AG08395 (cell line): ENCODE measurements around the gene RBM47.
"Not testable (repeated sequence)": the region's sequence is repeated elsewhere in the genome, so short reads cannot be mapped to it uniquely, and the experiment has no call there.

Source experiments
- DNase-seq: peaks from one replicate; pipeline ENCODE4 v3.0.0; 2012; ENCODE audit warnings: mixed read lengths, low spot score

Gene RBM47

DNA sequence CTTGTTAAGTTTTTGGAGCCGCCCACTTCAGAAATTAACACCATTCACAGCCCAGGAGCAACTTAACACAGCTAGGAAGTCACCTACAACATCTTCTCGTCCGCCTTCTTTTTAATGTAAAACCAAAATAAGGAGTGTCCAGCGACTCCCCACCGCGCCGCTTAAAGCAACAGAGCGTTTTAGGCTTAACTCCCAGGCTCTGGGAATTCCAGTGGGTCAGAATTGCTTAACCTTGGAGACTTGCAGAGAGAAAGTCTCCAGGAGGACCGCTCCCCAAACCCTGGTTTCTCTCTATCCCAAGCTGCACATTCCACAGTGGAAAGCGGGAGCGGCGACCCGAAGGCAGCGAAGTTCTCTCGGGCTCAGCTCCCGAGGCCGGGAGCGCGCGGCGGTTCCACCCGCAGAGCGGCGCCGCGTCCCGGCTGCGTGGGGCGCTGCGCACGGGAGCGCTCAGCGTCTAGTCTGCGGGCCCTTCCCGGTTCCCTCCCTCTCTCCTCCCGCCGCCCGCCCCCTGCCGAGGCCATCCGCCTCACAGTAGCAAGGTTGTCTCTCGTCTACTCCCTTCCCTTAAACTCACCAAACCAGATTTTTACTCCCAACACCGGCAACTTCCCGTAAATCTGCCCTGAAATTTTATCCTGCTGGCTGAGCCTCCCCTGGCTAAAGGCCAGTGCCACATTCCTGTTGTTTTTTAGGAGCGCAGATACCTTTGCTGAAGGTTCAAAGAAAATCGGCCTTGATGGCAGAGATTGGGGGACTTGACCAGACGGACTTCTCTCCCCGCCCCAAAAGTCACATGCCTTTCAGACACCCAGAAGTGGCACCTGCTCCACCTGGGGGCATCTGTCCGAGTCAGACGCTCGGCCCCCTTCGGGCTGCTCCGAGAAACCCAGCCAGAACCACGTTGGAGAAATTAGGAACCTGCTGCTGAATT lies at the start of gene RBM47:
Gene RBM47 (minus strand): TSS at position 464 of the 934 bp plus-strand sequence. CDS start 190,971 bp downstream, outside the sequence.
- DNase-seq: peak; percentile 49

DNA sequence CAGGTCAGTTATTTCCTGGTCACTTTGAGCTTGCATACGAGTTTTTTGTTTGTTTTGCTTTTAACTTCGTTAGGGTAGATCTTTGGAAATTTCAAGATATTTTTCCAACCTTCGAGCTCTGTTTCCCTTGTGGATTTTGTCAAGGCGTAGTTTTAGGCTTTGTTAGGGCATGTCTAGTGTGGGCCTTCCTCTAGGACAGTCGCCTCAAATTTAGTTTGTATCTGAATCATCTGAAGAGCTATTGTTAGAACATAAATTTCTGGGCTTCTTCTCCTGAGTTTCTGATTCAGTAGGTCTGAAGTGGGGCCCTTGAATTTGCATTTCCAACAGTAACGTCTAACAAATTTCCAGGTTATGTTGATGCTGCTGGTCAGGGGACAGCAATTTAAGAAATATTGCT lies 48.8 kb upstream of the RBM47 start:
- no peak for DNase-seq

DNA sequence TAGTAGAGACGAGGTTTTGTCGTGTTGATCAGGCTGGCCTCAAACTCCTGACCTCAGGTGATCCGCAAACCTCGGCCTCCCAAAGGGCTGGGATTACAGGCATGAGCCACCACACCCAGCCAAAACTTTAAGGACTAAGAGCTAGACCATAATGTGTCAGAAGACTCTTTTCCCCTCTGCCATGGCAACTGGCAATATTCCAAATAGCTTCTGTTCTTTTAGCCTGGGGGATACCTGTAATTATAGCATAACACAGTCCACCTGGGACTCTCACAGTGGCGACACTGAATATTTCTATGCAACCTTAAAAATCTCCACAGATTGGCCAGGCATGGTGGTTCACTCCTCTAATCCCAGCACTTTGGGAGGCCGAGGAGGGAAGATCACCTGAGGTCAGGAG lies 45.5 kb upstream of the RBM47 start:
- DNase-seq: no peak

DNA sequence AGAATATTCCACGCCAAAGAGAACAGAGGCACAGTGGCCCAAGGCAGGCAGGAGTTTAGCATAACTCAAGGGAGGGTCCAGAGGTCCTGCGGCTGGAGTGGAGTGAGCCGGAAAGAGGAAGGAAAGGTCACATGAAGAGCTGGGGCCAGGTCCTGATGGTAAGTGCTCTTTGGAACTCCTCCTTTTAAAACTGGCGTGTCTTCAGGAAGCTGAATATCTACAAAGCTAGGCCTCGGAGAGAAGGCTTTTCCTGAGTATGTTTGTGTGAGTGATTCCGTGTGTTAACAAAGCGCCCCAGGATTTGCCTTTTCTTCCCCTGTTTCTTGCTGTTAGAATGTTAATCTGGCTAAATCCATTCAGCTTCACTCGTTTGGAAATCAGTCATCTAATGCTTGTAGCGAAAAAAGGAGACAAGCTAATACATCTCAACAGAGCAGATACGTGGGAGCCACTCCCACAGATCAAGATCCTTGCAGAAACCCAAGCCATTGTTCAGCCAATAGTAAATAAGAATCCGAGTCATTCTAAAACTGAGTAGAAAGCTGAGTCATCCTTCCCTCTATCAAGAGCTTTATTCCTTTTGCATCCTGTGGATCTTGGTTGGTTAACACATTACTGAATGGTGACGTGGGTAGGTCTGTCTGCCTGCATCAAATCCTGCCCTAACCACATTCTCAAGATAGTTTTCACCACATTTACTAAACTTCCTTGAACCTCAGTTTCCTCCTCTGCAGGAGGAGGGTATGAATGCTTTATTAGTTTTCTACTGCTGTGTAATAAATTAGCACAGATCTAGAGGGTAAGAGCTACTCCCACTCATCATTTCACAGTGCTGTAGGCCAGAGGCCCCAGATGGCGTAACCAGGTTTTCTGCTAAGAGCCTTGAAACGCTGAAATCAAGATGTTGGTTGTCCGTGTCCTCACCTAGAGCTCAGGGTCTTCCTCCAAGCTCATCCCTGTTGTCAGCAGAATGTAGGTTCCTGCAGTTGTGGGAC lies 43.2 kb upstream of the RBM47 start:
- DNase-seq: peak; percentile 89

DNA sequence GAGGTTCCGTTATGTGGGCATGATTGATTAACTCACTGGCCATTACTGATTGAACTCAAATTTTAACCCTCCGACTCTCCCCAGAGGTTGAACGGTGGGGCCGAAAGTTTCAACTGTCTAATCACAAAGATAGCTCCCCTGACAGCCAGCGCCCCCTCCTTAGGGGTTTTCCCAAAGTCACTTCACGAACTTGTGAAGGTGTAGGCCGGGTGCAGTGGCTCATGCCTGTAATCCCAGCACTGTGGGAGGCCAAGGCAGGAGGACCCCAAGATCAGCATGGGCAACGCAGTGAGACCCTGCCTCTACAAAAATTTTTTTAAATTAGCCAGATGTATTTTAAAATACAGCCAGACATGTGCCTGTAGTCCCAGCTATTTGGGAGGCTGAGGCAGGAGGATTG lies 39.8 kb upstream of the RBM47 start:
- no peak for DNase-seq

DNA sequence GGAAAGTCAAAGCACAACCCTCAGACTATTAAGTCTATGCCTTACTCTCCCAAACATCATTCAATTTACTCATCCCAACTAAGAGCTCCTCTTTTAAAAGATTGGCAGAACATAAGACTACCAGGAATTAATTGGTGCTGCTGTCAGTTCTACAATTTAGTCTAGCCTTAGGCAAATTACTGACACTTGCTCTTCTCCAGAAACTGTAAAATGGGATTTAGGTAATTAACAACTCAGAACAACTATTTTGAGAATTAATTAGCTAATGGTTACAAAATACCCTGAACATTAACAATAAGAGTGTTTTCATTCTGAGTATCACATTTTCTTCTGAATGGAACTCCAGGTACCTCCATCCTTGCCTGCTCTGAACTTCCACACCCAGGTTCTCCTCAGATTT lies 36.2 kb upstream of the RBM47 start:
- no peak for DNase-seq

DNA sequence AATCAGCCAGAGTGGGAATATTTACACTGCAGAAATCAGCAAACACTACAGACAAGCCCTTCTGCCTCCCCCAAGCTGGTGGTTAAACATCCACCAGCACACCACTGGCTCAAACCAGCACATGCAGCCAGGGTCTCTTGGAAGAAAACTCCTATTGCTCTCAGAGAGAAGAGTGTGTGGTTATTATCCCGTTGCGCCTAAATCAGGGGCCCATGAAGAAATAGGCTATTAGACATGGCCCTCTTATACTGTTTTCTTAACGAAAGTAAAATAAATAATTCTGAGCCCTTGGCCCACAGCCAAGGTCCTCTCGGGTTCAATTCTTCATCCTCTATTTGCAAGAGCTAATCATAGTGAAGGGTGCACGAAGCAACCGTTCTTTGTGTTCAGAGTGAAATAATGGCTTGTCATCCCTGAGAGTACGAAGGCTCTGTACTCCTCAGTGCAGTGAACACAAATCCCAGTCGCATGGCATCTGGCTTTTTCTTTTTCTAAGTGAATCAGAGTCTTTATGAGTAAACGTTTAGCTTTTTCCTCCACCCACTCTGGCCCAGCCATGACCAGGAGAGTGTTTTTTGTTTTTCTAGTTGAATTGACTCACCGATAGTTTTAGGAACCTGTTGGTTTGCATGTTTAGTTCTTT lies 33.4 kb upstream of the RBM47 start:
- DNase-seq: peak; percentile 52

DNA sequence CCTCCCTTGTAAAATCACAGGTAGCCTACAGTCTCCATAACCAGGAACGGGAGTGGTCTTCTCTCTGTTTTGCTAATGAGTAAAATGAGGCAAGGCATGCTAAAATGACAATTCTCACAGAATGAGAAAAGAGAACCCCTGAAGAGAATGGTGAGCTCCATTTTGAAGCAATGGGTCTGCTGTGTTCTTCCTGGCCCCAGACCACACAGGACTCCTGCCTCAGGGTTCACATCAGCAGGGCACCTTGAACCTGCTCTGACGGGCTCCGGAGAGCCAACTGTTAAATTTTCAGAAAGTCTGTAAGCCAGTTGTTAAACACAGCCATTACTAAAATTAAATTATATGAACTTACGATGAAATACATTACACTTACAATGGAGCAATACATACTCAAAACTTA lies 32.1 kb upstream of the RBM47 start:
- DNase-seq: no peak

DNA sequence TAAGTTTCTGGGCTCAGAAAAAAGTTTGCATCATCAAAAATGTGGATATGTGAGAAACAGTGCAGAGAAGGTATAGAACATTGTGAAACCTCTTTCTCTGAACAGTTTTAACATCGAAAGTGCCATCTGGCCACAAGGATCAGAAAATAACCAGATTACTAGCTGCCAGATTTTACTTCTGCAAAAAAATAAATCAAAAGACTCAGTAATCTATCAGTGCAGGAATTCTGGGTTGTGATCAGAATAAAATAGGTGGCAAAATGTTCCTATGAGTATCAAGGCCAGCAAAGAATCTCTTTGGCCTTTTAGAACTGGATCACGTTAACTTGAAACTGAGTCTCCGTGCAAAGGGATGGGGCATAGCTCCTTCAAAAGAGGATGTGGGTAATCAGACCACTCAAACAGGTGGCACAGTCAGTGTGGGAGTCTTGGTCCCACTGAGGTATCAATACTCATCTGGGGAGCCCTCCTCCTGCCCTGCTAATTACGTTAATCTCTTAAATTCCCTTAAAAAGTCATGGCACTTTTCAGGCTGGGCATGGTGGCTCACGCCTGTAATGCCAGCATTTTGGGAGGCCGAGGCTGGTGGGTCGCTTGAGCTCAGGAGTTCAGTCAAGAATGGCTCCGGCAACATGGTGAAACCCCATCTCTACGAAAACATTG lies 26.7 kb upstream of the RBM47 start:
- no peak for DNase-seq

DNA sequence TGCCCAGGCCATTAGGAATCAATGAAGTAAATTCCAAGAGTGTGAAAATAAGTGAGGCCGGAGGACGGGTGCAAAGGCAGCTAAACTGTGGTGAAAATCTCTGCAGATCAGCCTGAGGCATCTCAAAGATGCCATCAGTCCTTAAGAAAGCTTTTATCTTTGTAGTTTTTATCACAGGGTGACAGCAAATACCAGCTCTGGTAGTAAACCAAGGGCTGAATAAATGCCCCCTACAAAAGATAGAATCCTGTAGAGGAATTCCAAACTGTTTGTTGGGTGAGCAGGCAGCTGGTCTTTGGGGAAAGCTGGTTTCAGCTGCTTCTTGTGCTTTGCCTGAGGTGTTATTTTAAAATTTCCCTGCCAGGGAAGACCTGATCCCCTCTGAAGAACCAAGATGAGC lies 21.6 kb upstream of the RBM47 start:
- DNase-seq: no peak

DNA sequence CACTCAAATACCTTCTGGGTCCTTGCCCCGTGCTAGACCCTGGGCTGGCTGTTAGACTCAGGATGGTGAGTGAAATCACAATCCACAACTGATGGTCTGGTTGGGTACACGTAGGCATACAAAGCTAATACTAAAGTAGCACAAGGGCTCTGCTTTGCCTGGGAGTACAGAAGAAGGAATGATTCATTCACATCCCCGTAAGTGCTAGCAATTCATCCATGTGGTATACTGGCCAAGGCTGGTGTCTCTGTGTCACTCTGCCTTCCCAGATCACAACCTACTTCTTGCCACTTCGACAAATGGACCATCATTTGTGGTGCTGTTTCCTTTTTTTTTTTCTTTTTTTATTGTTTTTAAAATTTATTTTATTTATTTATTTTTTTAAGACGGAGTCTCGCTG lies 19.7 kb upstream of the RBM47 start:
- DNase-seq: no peak

DNA sequence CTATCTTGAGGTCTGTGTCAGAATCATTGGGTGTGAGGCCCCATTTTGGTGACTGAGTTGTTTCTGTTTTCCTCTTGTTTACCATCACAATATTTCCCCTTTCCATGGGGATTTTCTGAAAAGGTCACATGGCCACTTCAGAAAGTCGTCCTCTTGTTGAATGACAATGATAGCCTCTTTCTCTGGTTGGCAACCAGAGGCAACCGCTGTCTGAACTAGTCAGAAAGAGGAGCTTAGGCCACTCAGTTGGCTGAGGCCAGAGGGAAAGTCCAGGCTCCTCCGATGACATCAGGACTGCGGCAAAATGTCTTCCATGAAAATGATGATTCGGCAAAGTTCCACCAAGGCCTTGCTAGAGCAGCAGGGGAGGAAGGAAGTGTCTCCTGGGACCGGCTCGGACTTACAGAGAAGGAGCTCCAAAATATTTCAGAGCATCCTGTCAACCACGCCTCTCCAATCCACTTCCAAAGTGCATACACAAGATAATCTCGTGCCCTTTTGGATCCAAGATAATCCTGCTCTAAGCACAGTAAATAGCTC lies 19.1 kb upstream of the RBM47 start:
- DNase-seq: no peak

DNA sequence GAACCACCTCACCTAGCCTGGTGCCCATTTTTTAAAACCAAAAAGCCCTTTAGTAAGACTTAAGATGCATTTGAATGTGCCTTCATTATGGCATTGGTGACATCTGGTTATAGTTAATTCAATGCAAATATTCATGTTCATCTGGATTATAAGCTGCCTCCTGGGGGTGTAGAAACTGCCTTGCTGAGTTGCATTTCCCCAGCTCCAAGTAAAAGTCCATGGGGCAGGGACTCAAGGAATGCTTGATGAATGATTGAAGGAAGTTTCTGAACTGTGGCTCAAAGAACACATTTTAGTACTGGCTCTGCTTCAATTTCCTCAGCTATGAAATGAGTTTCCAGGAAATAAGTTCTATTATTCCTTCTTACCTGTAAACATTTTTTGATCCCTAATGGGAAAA lies 18.5 kb upstream of the RBM47 start:
- no peak for DNase-seq

DNA sequence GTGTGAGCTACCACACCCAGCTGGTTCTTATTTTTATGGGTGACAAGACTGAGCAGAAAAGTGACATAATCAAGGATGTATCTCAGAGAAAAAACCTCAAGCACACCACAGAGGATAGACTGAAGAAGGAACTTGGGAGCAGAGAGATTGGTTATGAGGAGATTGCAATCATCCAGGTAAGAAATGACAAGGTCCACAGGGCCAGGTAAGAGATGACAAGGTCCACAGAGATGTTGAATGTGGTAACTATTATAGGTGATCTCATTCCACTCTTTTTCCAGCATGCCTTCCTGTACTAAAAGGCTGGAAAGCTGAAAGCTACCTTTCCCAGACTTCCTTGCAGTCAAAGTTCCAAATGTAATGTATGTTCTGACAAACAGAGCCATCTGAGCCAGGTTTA lies 15.9 kb upstream of the RBM47 start:
- no peak for DNase-seq

DNA sequence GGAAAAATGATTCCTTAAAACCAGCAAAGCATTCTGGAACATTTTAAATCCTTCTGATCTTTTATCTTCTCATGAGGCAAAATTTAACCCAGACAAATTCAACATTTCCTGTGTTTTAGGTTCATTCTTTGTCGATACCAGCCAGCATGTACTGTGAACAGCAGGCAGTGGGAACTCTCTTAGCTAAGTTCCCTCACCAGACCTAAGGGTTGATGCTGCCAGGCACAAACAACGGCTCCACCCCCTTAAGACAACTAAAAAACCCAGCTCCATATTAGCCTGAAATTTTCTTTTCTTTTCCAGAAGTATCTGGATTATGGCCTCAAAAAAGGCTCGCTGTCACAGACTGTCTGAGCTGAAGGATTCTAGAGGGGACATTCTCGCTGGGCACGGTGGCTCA lies 2.4 kb upstream of the RBM47 start:
- DNase-seq: no peak

DNA sequence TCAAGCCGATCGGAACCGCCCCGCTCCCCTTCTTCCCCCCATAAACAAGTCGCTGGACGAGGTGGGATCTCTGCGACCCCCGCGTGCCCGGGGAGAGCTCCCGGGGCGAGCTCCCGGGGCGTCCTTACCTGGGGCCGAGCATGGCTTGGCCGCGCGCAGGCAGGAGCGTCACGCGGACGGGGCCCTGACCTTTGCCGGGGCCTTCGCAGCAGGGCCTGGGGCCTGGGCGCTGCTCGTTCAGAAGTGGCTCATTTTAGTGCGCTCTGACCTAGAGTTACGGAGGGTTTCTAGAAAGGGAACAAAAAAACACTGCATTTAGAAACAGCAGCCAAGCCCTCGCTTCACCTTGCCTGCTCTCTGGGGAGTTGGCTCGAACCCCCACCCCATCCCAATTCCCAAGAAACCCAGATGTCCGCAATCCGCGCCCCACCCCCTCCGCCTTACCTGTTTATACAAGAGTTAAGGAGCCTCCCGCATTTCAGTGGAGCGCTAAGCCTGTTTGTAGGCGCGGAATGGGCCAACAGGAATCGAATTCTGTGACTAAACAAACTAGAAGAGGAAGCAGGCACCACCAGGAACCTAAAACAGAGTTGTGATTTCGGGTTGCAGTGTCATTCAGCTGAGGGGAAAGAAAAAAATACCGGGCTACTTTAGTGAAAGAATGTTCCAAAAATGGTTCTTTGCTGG lies 814 bp upstream of the RBM47 start:
- DNase-seq: no peak

DNA sequence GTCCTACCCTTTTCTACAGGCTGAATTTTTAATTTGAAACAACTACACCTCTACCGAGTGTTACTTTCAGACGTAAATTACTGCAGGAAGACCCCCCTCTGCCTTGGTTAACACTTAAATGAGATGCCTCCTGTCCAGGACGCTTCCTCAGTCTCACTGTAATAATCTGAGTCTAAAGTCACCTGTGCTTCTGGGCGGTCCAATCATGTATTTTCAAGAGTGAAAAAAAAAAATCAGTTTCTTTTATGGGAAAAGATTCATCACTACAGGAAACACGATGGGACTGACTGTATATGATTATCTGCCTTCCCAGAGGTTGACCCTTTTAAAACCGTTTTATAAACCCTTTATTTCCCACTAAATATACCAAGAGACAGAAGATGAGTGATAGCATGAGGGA lies 776 bp downstream of the RBM47 start:
- no peak for DNase-seq

DNA sequence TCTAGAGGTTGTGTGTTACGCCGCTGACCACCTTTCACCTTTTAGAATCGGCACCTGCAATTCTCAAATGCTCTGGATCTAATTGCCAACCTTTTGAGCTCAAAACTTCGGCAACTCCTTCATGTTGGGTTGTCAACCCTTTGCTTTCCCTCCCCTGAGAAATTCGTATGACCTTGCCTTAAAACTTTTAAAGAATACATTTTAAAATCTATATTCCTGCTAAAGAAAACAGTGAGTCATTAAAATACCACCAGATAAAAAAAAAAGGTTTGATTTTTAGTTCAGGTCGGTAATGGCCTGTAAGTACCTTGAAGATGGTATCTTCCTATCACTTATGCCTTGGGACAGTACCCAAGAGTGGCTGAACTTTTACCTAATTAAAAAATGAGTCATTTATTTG lies 1.3 kb downstream of the RBM47 start:
- DNase-seq: not testable (repeated sequence)

DNA sequence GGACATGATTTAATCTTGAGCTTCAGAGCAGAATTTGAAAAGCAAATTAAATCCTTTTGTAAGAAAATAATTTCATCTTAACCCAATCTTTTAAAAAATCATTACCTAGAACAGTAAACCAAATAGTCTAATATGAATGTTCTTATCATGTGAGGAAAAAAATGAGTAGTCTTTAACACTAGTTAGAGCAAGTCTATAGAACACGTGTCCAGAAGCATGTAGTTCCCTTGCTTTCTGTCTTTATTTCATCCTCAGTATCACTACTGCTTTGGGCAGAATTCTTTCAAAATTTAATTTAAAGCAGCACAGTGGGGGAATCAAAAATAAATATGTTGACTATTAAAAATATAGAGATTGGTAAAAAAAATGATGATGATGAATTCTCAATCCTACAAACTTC lies 2.1 kb downstream of the RBM47 start:
- DNase-seq: no peak

DNA sequence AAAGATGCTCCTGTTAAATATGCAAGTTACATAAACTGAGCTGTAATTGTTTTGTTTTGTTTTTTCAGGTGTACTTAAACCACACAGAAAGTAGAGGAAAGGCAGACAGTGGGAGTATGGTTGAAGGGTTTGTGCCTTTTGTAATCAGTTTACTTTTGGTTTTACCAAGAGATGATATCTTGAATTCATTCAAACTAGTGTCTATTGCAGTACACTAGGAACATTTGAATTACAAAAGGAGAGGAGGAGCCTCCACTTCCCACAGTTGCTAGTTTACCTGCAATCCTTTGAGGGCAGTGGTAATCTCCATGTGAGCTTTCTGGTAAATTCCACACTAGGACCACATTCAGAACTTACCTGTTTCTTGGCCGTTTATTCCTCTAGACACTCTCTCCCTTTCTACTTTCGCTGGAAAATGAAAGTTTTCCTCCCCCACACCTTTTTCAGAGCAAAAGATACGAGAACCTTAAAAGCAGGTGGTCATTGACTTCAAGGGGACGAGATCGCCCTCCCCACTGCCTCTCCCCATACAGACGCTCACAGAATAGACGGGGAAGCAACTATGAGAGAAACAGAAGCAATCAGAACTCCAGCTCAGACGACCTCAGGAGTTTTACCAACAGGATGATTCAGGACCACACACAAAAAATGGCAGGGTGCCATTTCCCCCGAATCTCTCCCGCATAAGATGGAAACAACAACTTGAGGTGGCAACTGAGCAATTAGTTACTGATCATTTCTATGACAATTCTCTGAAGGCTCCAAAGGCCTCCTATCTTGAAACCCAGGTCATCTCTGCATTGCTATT lies 3.3 kb downstream of the RBM47 start:
- no peak for DNase-seq
